Activated naive CD8-positive, alpha-beta T cell treated with anti-CD3 and anti-CD28 coated beads, Interleukin-2, amount 50 U/mL, for 24 hours (primary cell): ENCODE results near the gene FANCD2OS.
A peak's percentile ranks its signal among the peaks of the same experiment; 100 is the strongest.
"Not testable (repeated sequence)": the region's sequence is repeated elsewhere in the genome, so short reads cannot be mapped to it uniquely, and the experiment has no call there.

Experiments used
- ATAC-seq: fragments of 150-1000 bp; cut with Tn5 transposase; one replicate; pipeline ENCODE4 v1.10.0; 2021
- DNase-seq: peaks from one replicate; pipeline ENCODE4 v3.0.0; 2021
- H3K27ac Mint-ChIP-seq: one replicate; pipeline ENCODE4 v1.8.0; 2021; ENCODE audit warnings: mild to moderate bottlenecking, mixed read lengths
- H3K27me3 Mint-ChIP-seq: one replicate; pipeline ENCODE4 v1.8.0; 2021; ENCODE audit warnings: mixed read lengths
- H3K36me3 Mint-ChIP-seq: one replicate; pipeline ENCODE4 v1.8.0; 2021; ENCODE audit warnings: low read depth, mixed read lengths
- H3K4me1 Mint-ChIP-seq: one replicate; pipeline ENCODE4 v1.8.0; 2021; ENCODE audit warnings: mixed read lengths
- H3K4me3 Mint-ChIP-seq: one replicate; pipeline ENCODE4 v1.8.0; 2021; ENCODE audit warnings: mild to moderate bottlenecking, moderate library complexity, mixed read lengths
- H3K9me3 Mint-ChIP-seq: one replicate; pipeline ENCODE4 v1.8.0; 2021; ENCODE audit warnings: mixed read lengths

Gene FANCD2OS

DNA sequence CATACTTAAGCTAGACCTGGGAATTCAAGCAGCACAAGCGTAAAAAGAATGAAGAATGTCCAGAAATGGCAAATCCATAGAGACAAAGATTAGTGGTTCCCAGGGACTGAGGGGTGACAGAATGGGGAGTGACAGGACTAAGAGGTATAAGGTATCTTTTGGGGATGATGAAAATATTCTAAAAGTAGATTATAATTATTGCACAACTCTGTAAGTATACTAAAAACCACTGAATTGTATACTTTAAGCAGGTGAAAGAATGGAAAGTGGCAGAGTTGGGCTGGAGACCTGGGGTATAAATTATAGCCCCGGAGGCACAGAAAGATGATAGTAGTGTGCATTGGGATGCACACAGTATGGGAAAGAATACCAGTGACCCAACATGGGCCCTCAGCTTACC, 13.0 kb upstream of the FANCD2OS start:
- Mint-ChIP-seq H3K36me3 (peaks cover 59% of the 10 kb centered on the region), H3K27ac (no peak overlapping the region), H3K27me3 (no peaks in the 10 kb centered on the region), H3K9me3 (no peaks in the 10 kb centered on the region), H3K4me1 (peaks cover 54% of the 10 kb centered on the region), H3K4me3 (no peak overlapping the region)
- DNase-seq: no peak
- no peak for ATAC-seq

DNA sequence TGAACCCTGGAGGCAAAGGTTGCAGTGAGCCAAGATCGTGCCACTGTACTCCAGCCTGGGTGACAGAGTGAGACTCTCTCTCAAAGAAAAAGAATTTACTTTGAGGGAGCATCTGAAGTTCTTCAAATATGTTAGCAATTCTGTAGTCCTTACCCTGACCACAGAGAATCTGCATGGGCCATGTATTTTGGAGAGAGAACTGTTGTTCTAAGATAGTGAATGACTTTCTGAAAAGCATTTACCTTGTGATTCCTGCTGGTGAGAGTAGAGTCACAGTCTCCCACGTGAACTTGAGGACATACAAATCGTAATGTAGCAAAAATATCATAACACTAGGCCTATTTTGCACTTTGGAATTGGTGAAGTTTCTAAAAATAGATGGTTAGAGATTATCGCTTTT, 11.3 kb upstream of the FANCD2OS start:
- H3K27me3 Mint-ChIP-seq: peaks cover 2% of the 10 kb centered on the region
- no peak overlapping the region for H3K4me3 Mint-ChIP-seq
- ATAC-seq (no peak), DNase-seq (no peak)
- peaks cover 63% of the 10 kb centered on the region for H3K4me1 Mint-ChIP-seq
- no peak overlapping the region for H3K27ac Mint-ChIP-seq
- peaks cover 53% of the 10 kb centered on the region for H3K36me3 Mint-ChIP-seq
- no peaks in the 10 kb centered on the region for H3K9me3 Mint-ChIP-seq

DNA sequence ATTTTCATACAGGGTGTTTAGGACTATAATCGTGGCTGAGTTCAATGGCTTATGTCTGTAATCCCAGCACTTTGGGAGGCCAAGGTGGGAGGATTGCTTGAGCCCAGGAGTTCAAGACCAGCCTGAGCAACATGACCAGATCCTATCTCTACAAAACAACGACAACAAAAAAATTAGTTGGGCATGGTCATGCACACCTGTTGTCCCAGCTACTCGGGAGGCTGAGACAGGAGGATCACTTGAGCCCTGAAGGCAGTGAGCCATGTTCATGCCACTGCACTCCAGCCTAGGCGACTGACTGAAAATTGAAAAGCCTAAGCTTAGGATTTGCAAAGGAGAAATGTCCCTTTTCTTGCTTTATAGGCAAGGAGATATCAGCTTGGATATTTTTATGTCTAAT, 8.9 kb upstream of the FANCD2OS start:
- Mint-ChIP-seq H3K27me3 (peaks cover 2% of the 10 kb centered on the region), H3K9me3 (no peaks in the 10 kb centered on the region), H3K27ac (peak overlapping the region; percentile 100), H3K4me1 (peaks cover 52% of the 10 kb centered on the region), H3K36me3 (peaks cover 40% of the 10 kb centered on the region), H3K4me3 (peak overlapping the region; percentile 100)
- DNase-seq (no peak), ATAC-seq (no peak)

DNA sequence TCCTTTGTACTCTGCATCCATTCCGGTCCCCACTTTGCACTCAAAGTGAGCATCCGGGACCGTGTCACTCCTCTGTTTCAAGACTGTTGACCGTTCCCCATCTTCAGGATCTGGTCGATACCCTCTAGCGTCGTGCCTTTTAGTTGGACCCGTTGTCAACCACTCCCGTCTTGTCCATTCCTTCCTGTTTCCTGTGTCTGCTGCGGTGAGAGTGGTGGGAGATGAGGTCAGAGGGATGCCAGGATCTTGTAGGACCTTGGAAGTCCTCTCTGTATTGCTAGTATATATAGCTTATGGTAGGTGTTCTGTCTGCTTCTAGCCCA, 8.0 kb upstream of the FANCD2OS start:
- peak overlapping the region; percentile 100 for H3K4me3 Mint-ChIP-seq
- DNase-seq (peak; percentile 15), ATAC-seq (peak; percentile 6)
- peak overlapping the region; percentile 100 for H3K27ac Mint-ChIP-seq
- H3K9me3 Mint-ChIP-seq: no peaks in the 10 kb centered on the region
- H3K36me3 Mint-ChIP-seq: peaks cover 37% of the 10 kb centered on the region
- H3K4me1 Mint-ChIP-seq: peaks cover 49% of the 10 kb centered on the region
- H3K27me3 Mint-ChIP-seq: peaks cover 2% of the 10 kb centered on the region

DNA sequence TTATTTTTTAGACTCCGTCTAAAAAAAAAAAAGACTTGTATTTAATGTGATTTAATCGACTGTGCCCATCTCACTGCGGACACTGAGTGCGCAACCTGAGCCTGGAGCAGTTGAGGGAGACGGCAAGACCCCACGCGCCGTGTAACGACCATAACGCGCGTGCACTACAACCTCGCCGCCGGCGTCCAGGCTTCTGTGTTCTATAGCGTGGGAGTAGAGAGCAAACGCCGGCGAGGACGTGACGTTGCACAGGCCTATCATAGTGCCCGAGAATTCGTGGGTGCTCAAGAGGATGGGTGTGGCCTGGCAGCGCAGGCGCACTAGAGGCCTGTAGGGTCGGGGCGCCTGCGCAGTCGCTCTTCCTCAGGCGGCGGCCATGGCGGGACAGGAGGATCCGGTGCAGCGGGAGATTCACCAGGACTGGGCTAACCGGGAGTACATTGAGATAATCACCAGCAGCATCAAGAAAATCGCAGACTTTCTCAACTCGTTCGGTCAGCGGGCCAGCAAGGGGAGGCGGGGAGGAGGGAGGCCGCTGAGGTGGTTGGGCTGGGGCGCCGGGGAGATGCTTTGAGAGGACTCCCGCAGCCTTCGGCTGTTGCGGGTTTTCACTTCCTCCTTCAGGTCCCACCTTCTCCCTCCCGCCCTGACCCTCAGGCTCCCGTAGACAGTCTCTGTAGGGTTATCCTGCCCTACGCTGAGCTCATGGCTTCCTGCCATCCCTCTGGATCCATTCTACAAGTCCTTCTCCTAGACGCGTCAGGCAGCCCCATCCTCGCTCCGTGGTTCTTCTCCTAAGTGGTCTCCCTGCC, 7.5 kb upstream of the FANCD2OS start, which contains the start of gene BRK1:
BRK1 (plus strand) TSS at position 350 of the 812 bp plus-strand sequence; CDS start at position 377, 27 bp downstream.
- Mint-ChIP-seq H3K36me3 (peaks cover 31% of the 10 kb centered on the region), H3K4me3 (peak within 1 kb of the TSS; percentile 100)
- DNase-seq: peak; percentile 95

DNA sequence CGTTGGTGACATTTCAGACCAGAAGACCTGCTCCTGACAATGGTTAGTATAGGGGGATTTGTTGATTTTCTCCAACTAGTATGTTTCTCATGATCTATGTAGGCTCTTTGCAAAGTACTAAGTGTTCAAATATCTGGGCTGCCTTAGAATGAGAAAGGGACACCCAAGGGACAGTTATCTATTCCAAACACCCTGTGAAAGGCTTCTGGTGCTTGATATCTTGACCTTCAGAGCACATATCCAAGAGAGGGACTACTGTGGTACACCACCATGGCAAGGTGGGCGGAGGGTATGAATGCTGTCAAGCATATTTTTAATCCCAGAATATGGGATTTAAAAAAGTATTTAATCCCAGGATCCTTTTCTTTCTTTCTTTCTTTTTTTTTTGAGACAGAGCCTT, 1.1 kb downstream of the FANCD2OS start:
- no peak overlapping the region for H3K27ac Mint-ChIP-seq

More for the DNA sequence above, 7.5 kb upstream of the FANCD2OS start, which contains the start of gene BRK1:
- Mint-ChIP-seq H3K27me3 (peaks cover 2% of the 10 kb centered on the region), H3K9me3 (no peaks in the 10 kb centered on the region), H3K27ac (peak within 1 kb of the TSS; percentile 100), H3K4me1 (peaks cover 45% of the 10 kb centered on the region)
- peak; percentile 99 for ATAC-seq

DNA sequence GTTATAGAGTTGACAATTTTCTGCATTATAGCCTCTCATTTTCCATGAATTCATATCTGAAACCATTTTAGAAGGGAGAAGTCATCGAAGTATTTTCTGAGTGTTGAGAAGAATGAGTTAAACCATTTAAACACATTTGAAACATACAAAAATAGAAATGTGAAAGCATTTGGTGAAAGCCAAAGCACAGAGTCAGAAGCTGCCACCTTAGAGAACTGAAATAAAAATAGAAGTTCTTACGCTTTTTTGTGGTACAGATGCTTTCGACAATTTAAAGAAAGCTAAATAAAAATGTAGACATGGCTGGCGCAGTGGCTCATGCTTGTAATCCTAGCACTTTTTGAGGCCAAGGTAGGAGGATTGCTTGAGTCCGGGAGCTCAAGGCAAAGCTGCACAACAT, 9.0 kb downstream of the FANCD2OS start:
- no peak for DNase-seq
- H3K4me3 Mint-ChIP-seq: no peak overlapping the region
- H3K27me3 Mint-ChIP-seq: no peaks in the 10 kb centered on the region
- no peak for ATAC-seq
- H3K4me1 Mint-ChIP-seq: no peaks in the 10 kb centered on the region
- no peaks in the 10 kb centered on the region for H3K9me3 Mint-ChIP-seq
- peaks cover 42% of the 10 kb centered on the region for H3K36me3 Mint-ChIP-seq
- H3K27ac Mint-ChIP-seq: no peak overlapping the region

More for the DNA sequence above, 1.1 kb downstream of the FANCD2OS start:
- Mint-ChIP-seq H3K9me3 (no peaks in the 10 kb centered on the region), H3K27me3 (no peaks in the 10 kb centered on the region), H3K4me1 (no peaks in the 10 kb centered on the region), H3K36me3 (peaks cover 4% of the 10 kb centered on the region), H3K4me3 (no peak overlapping the region)
- no peak for ATAC-seq
- DNase-seq: no peak

DNA sequence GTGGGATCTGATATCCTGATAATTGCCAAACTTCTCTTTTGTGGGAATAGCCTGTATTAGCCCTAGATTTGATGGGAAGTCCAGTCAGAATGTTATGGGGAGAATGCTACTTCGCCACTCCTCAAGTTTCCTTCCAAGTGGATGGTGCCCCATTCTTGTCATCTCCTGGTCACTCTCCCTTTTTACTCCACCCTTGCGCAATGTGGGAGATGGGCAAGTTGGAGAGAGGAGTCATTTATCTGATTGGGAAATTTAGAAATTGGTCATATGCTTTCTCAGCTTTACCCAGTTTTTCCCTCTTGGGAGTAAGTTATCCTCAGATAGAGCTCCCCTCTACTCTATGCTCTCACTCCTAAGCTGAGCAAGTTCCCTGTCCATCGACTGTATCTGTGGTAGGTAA, 14.4 kb downstream of the FANCD2OS start:
- no peak for DNase-seq
- Mint-ChIP-seq H3K36me3 (peaks cover 56% of the 10 kb centered on the region), H3K4me3 (no peak overlapping the region), H3K27ac (no peak overlapping the region), H3K9me3 (no peaks in the 10 kb centered on the region), H3K27me3 (no peaks in the 10 kb centered on the region), H3K4me1 (no peaks in the 10 kb centered on the region)
- ATAC-seq: no peak

DNA sequence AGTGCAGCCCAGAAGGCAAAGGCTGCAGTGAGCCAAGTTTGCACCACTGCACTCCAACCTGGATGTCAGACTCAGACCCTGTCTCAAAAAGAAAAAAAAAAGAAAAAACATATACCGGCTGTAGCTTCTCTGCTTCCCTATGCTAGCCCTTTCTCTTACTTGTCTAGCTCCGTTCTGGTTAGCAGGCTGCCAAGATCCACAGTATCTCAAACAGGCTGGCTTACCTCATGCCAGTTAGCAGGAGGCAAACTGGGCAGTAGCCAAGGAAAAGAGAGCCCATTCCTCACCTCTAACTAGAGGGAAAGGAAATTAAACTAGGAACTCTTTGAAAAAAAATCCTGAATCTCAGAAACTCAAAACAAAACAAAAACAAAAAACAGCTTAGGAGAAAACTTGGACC, 16.7 kb downstream of the FANCD2OS start:
- H3K27me3 Mint-ChIP-seq, ATAC-seq: not testable (repeated sequence)

DNA sequence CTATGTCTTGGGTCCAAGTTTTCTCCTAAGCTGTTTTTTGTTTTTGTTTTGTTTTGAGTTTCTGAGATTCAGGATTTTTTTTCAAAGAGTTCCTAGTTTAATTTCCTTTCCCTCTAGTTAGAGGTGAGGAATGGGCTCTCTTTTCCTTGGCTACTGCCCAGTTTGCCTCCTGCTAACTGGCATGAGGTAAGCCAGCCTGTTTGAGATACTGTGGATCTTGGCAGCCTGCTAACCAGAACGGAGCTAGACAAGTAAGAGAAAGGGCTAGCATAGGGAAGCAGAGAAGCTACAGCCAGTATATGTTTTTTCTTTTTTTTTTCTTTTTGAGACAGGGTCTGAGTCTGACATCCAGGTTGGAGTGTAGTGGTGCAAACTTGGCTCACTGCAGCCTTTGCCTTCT, 17.3 kb downstream of the FANCD2OS start:
- not testable (repeated sequence) for DNase-seq, ATAC-seq, H3K9me3 Mint-ChIP-seq, H3K27me3 Mint-ChIP-seq, H3K27ac Mint-ChIP-seq, H3K4me1 Mint-ChIP-seq, H3K4me3 Mint-ChIP-seq
- peaks cover 61% of the 10 kb centered on the region for H3K36me3 Mint-ChIP-seq

More for the DNA sequence above, 16.7 kb downstream of the FANCD2OS start:
- H3K36me3 Mint-ChIP-seq: peaks cover 59% of the 10 kb centered on the region
- not testable (repeated sequence) for H3K9me3 Mint-ChIP-seq, H3K27ac Mint-ChIP-seq, H3K4me3 Mint-ChIP-seq, DNase-seq, H3K4me1 Mint-ChIP-seq

DNA sequence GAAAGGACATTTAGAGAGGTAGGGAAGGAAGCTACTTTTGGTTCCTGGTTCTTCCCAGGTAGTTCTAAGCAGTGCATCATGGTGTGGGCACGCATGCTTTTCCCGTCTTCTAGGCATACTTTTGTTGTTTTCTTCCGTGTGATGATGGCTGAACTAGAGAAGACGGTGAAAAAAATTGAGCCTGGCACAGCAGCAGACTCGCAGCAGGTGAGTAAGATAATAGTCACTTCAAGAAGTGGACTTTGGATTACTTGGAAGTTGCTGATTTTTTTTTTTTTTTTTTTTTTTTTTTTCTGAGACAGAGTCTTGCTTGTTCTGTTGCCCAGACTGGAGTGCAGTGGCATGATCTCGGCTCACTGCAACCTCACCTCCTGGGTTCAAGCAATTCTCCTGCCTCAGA, 17.9 kb downstream of the FANCD2OS start:
- no peak for DNase-seq
- ATAC-seq: no peak
- H3K27me3 Mint-ChIP-seq: no peaks in the 10 kb centered on the region
- no peaks in the 10 kb centered on the region for H3K4me1 Mint-ChIP-seq
- peaks cover 64% of the 10 kb centered on the region for H3K36me3 Mint-ChIP-seq
- H3K4me3 Mint-ChIP-seq: no peak overlapping the region
- no peaks in the 10 kb centered on the region for H3K9me3 Mint-ChIP-seq
- H3K27ac Mint-ChIP-seq: no peak overlapping the region

DNA sequence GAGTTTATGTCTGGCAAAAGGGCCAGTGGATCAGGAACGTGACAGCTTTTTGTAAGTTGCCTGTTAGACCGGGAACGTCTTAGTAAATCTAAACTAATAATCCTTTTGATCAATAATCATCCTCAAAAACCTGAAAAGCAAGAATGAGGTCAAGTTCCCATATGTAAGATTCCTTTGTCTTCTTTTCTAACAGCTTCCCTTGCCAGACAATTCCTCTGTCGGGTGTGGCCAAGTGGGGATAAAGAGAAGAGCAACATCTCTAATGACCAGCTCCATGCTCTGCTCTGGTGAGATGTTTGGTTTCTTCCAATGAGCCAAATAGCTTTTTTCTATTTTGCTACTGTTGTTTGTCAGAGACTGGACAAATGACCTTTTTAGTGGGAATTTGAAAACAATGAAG, 19.8 kb downstream of the FANCD2OS start:
- no peak for DNase-seq
- ATAC-seq: no peak
- no peak overlapping the region for H3K4me3 Mint-ChIP-seq
- H3K4me1 Mint-ChIP-seq: no peaks in the 10 kb centered on the region
- no peaks in the 10 kb centered on the region for H3K27me3 Mint-ChIP-seq
- H3K36me3 Mint-ChIP-seq: peaks cover 59% of the 10 kb centered on the region
- no peak overlapping the region for H3K27ac Mint-ChIP-seq
- no peaks in the 10 kb centered on the region for H3K9me3 Mint-ChIP-seq

DNA sequence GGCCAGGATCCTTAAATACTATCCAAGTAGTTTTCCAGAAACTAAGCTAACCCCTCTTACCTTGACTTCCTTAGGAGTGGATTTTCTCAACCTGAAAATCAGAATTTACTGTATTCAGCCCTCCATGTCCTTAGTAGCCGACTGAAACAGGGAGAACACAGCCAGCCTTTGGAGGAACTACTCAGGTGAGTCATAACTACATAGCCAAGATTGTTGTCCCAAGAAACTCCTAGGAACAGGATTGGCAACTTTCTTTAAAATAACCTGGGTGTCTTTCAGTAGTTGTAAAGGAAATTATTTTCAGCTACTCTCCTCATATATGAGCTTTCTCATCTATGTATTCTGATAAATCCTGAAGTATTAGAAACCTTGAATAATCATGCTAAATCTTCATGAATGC, 22.3 kb downstream of the FANCD2OS start:
- H3K9me3 Mint-ChIP-seq: no peaks in the 10 kb centered on the region
- DNase-seq (no peak), ATAC-seq (no peak)
- no peak overlapping the region for H3K27ac Mint-ChIP-seq
- no peaks in the 10 kb centered on the region for H3K27me3 Mint-ChIP-seq
- peaks cover 62% of the 10 kb centered on the region for H3K36me3 Mint-ChIP-seq
- no peaks in the 10 kb centered on the region for H3K4me1 Mint-ChIP-seq
- no peak overlapping the region for H3K4me3 Mint-ChIP-seq

DNA sequence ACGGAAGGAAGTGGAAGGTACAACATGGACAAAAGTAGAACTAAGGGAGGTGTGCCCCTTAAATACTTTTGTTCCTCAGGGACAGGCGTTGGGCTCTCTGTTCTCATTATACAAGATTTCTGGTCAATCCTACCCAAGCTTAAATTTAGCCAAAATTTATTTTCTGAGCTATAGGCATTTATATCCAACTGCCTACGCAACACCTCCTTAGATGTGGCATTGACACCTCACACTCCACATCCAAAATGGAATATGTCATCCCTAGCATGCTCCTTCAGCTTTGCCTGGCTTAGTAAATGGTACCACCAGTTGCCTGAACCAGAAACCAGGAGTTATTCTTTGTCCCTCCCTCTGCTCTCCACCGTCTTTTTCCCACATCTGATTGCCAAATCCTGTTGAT, 26.2 kb downstream of the FANCD2OS start:
- no peak for ATAC-seq
- no peak overlapping the region for H3K4me3 Mint-ChIP-seq
- H3K4me1 Mint-ChIP-seq: no peaks in the 10 kb centered on the region
- H3K27me3 Mint-ChIP-seq: no peaks in the 10 kb centered on the region
- H3K27ac Mint-ChIP-seq: no peak overlapping the region
- no peaks in the 10 kb centered on the region for H3K9me3 Mint-ChIP-seq
- peaks cover 57% of the 10 kb centered on the region for H3K36me3 Mint-ChIP-seq
- no peak for DNase-seq

DNA sequence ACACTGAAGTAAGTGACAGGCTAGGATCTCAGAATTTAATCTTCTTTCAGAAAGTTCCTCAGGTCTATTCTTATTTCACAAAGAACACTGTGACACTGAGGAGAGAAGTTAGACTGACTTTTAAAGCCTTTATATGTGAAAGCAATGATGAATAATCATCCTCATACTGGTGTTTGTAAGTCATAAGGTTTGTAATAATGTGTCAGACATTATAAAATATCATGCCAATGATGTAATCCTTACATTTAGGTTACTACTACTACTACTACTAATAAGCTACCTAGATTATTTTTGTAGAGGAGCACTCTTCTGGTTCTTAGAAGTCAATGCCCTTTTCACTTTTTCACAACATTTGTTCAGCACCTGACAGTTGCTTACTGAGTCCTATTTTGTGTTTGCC, 33.4 kb downstream of the FANCD2OS start:
- no peak overlapping the region for H3K27ac Mint-ChIP-seq
- DNase-seq (no peak), ATAC-seq (no peak)
- H3K9me3 Mint-ChIP-seq: no peaks in the 10 kb centered on the region
- peaks cover 36% of the 10 kb centered on the region for H3K36me3 Mint-ChIP-seq
- peaks cover 1% of the 10 kb centered on the region for H3K4me1 Mint-ChIP-seq
- no peak overlapping the region for H3K4me3 Mint-ChIP-seq
- no peaks in the 10 kb centered on the region for H3K27me3 Mint-ChIP-seq
